NCI-H446 treated with DMSO at 0.1 percent for 48 hours (cell line): Measurements from ENCODE around the gene VOPP1.

Experiments
- DNase-seq: peaks from one replicate; lab custom pipeline; 2025; lab: John Stamatoyannopoulos, UW

The VOPP1 gene

DNA sequence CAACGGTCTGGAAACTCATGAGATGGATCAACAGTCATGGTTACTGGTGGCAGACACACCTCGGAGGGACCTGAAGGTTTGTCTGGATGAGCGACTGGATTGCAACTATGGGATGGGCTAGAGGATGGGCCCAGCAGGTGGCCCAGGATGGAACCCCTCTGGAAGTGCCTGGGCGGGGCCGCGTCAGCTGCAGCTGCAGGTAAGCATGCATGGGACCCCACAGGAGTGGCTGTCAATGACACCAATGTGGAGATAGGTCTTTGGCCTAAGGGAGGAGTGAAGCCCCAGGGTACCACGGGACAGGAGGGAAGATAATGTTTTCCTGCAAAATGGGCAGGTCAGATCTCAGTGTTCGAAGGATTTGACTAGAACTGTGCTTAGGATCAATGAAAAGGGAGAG is 103.8 kb downstream of the VOPP1 start:
- DNase-seq = no peak

DNA sequence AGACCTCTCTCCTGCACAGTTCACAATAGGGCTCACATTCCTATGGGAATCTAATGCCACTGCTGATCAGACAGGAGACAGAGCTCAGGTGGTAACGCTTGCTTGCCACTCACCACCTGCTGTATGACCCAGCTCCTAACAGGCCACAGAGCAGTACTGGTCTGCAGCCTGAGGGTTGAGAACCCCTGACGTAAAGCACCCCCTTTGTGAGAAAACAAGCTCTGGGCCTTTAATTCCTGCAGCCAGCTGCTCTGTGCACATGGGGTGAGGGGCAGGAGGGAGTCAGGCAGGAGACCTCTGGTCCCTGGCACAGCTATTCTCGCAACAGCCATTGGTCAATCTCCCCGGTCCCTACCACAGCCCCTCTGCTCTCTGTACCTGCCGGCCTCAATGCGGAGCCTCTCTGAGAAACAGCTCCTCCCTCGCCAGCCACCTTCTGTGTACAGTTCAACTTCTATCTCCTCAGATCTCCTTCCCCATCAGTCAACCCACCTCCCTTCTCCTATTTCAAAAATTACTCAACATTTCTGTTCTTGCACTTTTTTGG is 105.2 kb downstream of the VOPP1 start:
- no peak for DNase-seq

GRCh38 chr7:55465691-55466090 is 106.6 kb downstream of the VOPP1 start:
- no peak for DNase-seq

DNA sequence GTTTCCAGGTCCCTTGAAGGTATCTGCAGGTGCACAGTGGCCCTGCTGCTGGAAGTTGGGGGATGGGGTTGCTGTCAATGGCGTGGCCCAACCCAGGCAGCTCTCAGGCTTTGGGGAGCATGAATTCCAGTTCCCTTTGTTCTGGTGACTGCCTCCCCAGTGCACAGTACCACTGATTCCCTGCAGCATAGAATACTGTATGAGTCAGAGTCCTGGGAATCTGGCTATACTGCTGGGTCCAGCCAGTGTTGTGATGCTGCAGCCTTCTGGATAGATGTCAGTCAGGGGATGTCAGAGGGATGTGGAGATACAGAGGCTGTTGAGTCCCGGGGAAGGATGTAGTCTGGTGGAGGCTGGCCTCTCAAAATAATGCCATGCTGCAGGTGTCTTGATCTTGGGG is 107.9 kb downstream of the VOPP1 start:
- DNase-seq = no peak

- DNase-seq = no peak
These were observed 108.5 kb downstream of the VOPP1 start for GRCh38 chr7:55463686-55464262.

DNA sequence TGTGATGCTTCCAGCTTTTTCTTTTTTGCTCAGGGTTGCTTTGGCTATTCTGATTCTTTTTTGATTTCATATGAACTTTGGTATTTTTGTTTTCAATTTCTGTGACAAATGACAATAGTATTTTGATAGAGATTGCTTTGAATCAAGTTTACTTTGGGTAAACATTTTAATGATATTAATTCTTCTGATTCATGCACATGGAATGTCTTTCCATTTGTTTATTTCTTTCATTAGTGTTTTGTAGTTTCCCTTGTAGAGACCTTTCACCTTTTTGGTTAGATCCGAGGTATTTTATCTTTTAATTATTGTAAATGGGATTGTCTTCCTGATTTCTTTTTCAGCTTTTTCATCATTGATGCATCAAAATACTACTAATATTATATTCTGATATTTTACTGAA is 114.0 kb downstream of the VOPP1 start:
- no peak for DNase-seq

DNA sequence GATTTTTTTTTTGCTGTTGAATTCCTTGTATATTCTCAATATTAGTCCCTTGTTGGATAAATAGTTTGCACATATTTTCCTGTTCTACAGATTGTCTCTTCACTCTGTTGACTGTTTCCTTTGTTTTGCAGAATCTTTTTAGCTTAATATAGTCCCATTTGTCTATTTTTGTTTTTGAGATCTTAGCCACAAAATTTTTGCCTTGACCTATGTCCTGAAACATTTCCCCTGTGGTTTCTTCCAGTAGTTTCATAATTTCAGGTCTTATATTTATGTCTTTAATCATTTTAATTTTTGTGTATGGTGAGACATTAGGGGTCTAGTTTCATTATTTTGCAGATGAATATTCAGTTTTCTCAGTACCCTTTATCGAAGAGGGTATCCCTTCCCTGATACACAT is 114.5 kb downstream of the VOPP1 start:
- no peak for DNase-seq

- no peak for DNase-seq
These were observed 119.3 kb downstream of the VOPP1 start for GRCh38 chr7:55452971-55453370.

GRCh38 chr7:55449992-55450535 is 122.2 kb downstream of the VOPP1 start:
- DNase-seq = no peak

DNA sequence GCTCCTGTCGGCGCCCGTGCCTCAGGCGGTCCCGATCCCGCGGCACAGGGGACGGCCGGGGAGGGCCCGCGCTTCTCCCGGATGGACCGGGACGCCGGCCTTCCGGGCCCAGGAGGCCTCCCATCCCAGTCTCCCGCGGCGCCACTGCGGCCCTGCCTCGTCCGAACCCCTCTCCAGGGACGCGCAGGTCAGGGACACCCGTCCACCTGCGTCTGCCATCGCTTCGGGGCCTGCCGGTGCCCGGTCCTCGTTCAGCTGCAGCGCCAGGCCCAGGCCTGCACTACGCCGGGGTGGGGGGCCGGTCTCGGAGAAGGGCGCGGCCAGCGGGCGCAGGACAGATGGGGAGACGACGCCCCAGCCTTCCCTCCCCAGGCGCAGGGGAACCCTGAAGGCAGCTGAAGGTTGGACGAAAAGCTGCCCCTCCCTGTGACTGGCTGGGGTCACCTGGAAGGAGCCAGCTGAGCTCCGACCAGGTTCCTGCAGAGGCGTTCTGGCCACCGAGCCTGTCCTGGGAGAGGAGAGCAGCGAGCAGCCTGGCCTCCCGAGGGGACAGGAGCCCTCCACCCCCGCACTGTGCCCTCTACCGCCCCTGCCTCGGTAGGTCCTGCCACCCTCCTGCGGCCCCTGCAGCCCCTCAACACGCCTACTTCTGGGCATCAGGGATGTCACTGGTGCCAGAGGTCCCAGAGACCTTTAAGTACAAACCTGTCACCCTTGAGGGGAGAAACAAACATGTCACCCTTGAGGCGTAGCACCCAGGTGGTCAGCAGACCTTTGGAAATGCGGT is 122.9 kb downstream of the VOPP1 start:
- no peak for DNase-seq

DNA sequence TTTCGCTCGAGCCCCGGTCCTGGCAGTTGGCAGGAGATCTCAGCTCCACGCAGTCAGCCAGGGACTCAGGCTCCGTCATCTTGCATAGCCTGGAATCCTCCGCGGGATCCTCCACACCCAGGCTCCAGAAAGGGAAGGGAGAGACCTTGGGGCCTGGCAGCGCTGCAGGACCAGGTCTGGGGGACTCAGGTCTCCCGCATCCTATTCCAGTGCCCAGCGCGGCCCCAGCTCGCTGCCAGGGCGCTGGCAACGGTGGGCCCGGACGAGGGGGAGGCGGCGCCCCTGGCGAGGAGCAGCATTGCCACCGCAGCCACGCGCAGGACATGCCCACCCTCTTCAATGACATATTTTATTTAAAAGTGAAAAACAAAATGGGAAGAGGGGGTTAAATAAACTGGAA is 123.8 kb downstream of the VOPP1 start:
- no peak for DNase-seq

- DNase-seq = no peak
These were observed 127.5 kb downstream of the VOPP1 start for GRCh38 chr7:55444786-55445185.

DNA sequence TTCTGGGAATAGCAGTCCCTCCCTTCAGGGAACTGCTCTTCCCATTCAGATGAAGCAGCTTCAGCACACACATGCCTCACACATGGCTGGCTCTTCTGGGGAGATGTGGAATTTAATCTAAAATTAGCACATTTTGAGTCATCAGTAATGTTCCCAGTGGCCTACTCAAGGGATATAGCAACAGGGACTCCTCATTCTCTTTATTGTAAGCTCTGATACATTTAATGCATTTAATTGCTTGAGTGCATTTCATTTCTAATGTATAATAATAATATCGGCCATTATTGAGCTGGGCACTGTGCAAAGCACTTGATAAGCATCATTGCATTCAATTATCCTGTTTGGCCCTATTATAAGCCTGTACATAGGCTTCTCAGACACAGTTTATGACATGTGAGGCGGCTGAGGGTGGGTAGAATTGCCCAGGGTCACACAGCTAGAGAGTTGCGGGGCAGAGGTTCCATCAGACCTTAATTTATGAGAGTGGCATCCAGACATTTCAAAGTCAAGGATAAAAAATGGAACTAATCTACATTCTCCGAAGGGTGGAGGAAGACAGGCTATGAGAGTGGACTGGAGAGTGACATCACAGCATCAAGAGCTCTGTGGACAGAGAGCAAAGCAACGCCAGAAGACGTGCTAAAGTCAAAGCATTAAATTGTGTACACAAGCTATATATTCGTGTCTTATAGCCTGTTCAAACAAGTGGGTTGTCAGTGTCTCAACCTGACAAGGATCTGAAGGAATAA is 130.4 kb downstream of the VOPP1 start:
- no peak for DNase-seq

DNA sequence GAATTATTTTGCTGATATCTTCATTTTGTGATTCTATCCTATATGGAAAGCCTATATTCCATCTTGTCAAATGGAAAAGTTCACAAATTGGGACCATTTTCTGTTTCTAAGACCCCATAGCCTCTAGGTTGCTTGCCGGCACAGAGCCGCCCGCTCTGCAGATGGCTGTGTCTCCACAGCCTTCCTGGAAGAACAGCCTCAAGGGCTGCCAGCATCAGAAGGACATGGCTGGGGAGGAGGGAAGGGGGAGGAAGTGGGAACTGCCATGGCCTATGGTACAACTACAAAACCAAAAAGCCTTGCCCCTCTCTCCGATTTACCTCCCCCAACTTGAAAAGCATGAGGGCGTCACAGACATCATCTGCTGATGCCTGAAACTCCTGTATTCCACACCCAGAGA is 131.3 kb downstream of the VOPP1 start:
- DNase-seq = no peak

- DNase-seq = no peak
These were observed 132.1 kb downstream of the VOPP1 start for GRCh38 chr7:55440040-55440690.

DNA sequence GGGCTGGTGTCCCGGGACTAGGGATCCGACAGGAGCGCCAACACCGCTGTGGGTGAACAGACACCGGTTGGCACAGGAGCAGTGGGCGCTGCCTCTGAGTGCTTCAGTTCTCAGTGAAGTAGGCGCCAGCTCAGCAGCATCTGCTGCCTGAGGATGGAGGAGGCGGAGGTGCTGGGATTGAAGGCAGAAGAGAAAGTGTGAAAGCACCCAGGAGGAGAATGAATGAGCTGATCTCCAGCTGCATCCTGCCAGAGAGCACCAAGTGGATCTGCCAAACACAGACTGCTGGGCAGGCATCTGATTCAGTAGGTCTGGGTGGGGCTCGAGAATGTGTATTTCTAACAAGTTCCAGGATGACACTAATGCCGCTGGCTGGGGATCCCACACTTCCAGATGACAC is 132.7 kb downstream of the VOPP1 start:
- no peak for DNase-seq

- DNase-seq = no peak
These were observed 133.4 kb downstream of the VOPP1 start for GRCh38 chr7:55438757-55439525.

GRCh38 chr7:55438085-55438756 is 134.1 kb downstream of the VOPP1 start:
- DNase-seq = no peak

DNA sequence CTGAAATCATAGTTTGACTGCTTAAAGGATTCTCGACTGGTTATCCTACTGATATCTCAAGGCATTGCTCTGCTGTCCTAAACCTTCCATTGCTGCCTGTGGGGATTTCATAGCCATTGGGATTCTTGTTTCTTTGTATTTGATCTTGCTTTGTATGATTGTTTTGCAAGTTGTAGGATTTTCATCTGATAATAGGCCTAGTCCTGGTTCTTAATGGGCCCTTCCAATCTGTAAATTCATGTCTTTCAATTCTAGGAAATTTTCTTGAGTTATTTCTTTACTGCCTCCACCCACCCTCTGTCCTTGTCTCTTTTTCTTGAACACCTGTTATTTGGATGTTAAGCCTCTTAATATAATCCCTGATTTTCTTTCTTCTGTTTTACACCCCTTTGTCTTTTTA is 134.9 kb downstream of the VOPP1 start:
- DNase-seq = no peak

DNA sequence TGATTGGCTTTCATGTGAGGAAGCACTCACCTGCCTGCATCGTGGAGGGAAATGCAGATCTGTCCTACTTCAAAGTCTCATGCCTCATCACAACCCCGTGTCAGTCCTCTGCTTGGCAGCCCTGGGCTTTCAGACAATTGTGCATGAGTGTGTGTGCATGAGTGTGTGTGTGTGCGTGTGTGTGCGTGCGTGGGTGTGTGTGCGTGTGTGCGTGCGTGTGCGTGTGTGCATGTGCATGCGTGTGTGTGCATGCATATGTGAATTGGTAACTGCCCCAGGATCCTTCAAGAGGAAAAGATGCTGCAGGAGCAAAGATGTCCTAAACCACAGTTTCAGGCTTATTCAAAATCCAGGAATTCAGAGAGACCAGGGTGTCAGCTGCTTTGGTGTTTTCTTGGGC is 135.8 kb downstream of the VOPP1 start:
- DNase-seq = no peak

DNA sequence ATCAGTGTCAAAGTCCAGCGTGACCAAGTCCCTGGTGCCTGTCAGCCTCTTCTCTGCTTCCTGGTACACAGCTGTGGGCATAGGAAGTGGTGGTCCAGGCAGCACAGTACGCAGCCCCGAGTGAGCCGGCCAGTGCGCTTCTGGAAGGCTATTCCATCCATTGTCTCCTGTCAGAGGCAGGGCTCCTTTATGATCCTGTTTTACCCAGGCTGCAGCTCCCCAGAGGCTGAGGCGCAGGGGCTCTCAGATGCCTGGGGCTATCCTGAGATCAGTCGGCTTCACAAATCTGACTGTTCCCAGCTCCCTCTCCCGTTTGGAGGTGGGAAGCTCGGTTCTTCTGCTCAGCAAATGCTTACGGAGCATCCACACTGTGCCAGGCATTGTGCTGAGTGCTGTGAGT is 136.8 kb downstream of the VOPP1 start:
- DNase-seq = no peak
